ENCODE results near the gene FGF13.

The FGF13 gene

GRCh38 chrX:138690591-138690990 is 20.9 kb downstream of the FGF13 start (continued):
- TF ChIP-seq ZNF341 (tag by site-specific recombination; IDR thresholded peaks at IDR 0.05; ENCODE audit: low read depth) (no peak), ZNF202 (tag by site-specific recombination; IDR thresholded peaks at IDR 0.05; ENCODE audit: borderline replicate concordance) (no peak)

DNA sequence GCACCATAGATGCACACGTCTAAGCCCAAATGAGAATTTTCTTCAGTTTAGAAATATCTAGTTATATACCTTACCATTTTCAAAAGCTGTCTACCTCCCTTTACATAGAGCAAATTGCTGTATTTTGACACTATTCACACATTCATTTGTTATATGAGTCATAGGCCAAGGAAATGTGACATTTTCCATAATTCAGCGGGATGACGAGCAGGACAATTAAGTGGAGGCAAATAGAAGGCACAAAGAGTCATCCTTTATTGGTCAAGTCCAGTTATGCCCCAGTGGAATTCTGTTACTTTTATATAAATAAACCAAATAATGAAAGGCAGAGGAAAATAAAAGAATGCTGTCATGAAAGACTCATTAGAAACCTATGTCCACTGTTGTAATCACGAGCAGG is 27.9 kb downstream of the FGF13 start:
- CTCF ChIA-PET, result no interaction called here
- TF ChIP-seq, protein P1, sequence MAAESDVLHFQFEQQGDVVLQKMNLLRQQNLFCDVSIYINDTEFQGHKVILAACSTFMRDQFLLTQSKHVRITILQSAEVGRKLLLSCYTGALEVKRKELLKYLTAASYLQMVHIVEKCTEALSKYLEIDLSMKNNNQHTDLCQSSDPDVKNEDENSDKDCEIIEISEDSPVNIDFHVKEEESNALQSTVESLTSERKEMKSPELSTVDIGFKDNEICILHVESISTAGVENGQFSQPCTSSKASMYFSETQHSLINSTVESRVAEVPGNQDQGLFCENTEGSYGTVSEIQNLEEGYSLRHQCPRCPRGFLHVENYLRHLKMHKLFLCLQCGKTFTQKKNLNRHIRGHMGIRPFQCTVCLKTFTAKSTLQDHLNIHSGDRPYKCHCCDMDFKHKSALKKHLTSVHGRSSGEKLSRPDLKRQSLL (tag by site-specific recombination; IDR thresholded peaks at IDR 0.05), result no peak
- no peak for TF ChIP-seq BCL11B (tag by site-specific recombination; IDR thresholded peaks at IDR 0.05; ENCODE audit: low read depth)
- no peak for TF ChIP-seq ZNF473 (tag by site-specific recombination; IDR thresholded peaks at IDR 0.05)
- no peak for TF ChIP-seq ZNF768 (tag by site-specific recombination; IDR thresholded peaks at IDR 0.05)
- no peak for TF ChIP-seq HOXC10 (CRISPR knock-in tag; IDR thresholded peaks at IDR 0.05)
- TF ChIP-seq ZBTB7A (tag by site-specific recombination; IDR thresholded peaks at IDR 0.05; ENCODE audit: low read depth), result no peak
- no peak for TF ChIP-seq ZNF530 (tag by site-specific recombination; IDR thresholded peaks at IDR 0.05; ENCODE audit: low read depth)
- TF ChIP-seq REST (tag by site-specific recombination; IDR thresholded peaks at IDR 0.05), result no peak
- no peak for TF ChIP-seq GLIS2 (tag by site-specific recombination; IDR thresholded peaks at IDR 0.05)
- no peak for TF ChIP-seq ZNF747 (tag by site-specific recombination; IDR thresholded peaks at IDR 0.05)
- TF ChIP-seq ZNF18 (tag by site-specific recombination; IDR thresholded peaks at IDR 0.05), result no peak
- TF ChIP-seq BCL11A (tag by site-specific recombination; IDR thresholded peaks at IDR 0.05; ENCODE audit: low read depth), result no peak
- TF ChIP-seq, protein P2, sequence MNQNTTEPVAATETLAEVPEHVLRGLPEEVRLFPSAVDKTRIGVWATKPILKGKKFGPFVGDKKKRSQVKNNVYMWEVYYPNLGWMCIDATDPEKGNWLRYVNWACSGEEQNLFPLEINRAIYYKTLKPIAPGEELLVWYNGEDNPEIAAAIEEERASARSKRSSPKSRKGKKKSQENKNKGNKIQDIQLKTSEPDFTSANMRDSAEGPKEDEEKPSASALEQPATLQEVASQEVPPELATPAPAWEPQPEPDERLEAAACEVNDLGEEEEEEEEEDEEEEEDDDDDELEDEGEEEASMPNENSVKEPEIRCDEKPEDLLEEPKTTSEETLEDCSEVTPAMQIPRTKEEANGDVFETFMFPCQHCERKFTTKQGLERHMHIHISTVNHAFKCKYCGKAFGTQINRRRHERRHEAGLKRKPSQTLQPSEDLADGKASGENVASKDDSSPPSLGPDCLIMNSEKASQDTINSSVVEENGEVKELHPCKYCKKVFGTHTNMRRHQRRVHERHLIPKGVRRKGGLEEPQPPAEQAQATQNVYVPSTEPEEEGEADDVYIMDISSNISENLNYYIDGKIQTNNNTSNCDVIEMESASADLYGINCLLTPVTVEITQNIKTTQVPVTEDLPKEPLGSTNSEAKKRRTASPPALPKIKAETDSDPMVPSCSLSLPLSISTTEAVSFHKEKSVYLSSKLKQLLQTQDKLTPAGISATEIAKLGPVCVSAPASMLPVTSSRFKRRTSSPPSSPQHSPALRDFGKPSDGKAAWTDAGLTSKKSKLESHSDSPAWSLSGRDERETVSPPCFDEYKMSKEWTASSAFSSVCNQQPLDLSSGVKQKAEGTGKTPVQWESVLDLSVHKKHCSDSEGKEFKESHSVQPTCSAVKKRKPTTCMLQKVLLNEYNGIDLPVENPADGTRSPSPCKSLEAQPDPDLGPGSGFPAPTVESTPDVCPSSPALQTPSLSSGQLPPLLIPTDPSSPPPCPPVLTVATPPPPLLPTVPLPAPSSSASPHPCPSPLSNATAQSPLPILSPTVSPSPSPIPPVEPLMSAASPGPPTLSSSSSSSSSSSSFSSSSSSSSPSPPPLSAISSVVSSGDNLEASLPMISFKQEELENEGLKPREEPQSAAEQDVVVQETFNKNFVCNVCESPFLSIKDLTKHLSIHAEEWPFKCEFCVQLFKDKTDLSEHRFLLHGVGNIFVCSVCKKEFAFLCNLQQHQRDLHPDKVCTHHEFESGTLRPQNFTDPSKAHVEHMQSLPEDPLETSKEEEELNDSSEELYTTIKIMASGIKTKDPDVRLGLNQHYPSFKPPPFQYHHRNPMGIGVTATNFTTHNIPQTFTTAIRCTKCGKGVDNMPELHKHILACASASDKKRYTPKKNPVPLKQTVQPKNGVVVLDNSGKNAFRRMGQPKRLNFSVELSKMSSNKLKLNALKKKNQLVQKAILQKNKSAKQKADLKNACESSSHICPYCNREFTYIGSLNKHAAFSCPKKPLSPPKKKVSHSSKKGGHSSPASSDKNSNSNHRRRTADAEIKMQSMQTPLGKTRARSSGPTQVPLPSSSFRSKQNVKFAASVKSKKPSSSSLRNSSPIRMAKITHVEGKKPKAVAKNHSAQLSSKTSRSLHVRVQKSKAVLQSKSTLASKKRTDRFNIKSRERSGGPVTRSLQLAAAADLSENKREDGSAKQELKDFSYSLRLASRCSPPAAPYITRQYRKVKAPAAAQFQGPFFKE (tag by site-specific recombination; IDR thresholded peaks at IDR 0.05; ENCODE audit: borderline replicate concordance), result no peak
- TF ChIP-seq MYNN (tag by site-specific recombination; IDR thresholded peaks at IDR 0.05; ENCODE audit: borderline replicate concordance), result no peak
- no peak for TF ChIP-seq ZNF175 (tag by site-specific recombination; IDR thresholded peaks at IDR 0.05)
- no peak for TF ChIP-seq ZNF24 (tag by site-specific recombination; IDR thresholded peaks at IDR 0.05)
- no peak for TF ChIP-seq SETDB1 (IDR thresholded peaks at IDR 0.05; ENCODE audit: insufficient read length, low read length)
- H3K36me3 ChIP-seq (ENCODE audit: control insufficient read depth in 2 of 2, insufficient read depth in 1 of 2, low read length in 2 of 2), result no peaks in the 10 kb centered on the region
- H3K9me3 ChIP-seq (ENCODE audit: control insufficient read depth, insufficient read depth, low read depth, low read length), result no peaks in the 10 kb centered on the region; the same call in 1 of the 2 replicates
- POLR2A ChIA-PET, result no interaction called here
- no peak overlapping the region for H3K27ac ChIP-seq (ENCODE audit: extremely low read depth, low read depth, low read length)
- H3K4me3 ChIP-seq (ENCODE audit: low read depth, low read length), result no peak overlapping the region
- no peaks in the 10 kb centered on the region for H3K4me1 ChIP-seq (ENCODE audit: control insufficient read depth, insufficient read depth, low read length)

Data from HEK293 (cell line).